GM19395 (cell line): Measurements from ENCODE around the gene LONP2.

ENCODE experiments used
- ATAC-seq: cut with Tn5 transposase; IDR thresholded peaks from one replicate; pipeline ENCODE4 v1.9.1; 2021; ENCODE audit warnings: mild to moderate bottlenecking, moderate library complexity; ENCODE audit not compliant: unreplicated experiment

LONP2 gene

GRCh38 chr16:48244080-48244862, at the start of gene LONP2:
Gene LONP2 (plus strand): TSS chr16:48244300. CDS start chr16:48244389, 89 bp downstream.
- ATAC-seq: peak; percentile 99

- no peak for ATAC-seq
Measured at GRCh38 chr16:48194828-48195556, 49.1 kb upstream of the LONP2 start.

DNA sequence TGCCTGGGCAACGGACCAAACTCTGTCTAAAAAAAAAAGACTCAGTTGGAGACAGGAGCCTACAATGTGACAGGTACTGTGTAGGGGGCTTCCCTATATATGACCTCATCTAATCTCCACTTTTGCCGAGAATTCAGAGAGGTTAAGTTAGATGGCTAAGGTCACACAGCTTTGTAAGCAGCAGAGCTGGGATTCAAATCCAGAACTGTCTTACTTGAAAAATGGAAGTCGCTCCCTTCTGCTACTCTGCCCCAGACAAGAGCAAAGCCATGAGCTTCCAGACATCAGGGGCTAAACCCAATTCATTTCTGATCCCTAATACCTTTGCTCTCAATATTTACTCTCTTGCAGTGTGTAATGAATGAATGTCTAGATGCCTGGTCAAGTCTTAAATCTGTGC, 46.8 kb upstream of the LONP2 start:
- no peak for ATAC-seq

DNA sequence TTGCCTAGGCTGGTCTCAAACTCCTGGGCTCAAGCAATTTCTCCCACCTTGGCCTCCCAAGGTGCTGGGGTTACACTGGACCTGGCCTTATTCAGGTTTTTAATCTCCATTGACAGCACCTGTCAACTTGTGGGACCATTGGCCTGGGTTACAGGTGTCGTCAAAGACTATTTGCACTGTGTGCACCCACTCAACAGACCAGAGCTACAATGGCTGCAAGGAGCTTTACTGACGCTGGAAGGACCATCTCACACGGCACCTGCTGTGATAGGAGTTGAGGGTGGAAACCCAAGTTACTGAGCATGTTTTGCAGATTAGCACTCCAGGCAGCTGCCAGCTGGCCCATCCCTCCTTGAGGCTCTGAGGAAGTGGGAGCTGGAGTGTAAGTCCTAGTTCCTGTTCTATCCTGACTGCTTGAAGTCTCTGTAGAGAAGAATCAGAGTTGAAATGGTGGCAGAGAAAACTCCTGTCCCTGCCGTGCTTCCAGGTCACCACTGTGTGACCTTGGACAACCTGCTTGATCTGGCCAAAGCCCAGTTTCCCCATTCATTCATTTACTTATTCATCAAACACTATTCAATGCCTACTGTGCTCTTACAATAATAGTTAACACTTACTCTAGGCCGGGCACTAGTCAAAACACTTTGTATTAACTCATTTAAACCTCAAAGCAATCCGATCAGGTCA, 42.4 kb upstream of the LONP2 start:
- ATAC-seq: no peak

DNA sequence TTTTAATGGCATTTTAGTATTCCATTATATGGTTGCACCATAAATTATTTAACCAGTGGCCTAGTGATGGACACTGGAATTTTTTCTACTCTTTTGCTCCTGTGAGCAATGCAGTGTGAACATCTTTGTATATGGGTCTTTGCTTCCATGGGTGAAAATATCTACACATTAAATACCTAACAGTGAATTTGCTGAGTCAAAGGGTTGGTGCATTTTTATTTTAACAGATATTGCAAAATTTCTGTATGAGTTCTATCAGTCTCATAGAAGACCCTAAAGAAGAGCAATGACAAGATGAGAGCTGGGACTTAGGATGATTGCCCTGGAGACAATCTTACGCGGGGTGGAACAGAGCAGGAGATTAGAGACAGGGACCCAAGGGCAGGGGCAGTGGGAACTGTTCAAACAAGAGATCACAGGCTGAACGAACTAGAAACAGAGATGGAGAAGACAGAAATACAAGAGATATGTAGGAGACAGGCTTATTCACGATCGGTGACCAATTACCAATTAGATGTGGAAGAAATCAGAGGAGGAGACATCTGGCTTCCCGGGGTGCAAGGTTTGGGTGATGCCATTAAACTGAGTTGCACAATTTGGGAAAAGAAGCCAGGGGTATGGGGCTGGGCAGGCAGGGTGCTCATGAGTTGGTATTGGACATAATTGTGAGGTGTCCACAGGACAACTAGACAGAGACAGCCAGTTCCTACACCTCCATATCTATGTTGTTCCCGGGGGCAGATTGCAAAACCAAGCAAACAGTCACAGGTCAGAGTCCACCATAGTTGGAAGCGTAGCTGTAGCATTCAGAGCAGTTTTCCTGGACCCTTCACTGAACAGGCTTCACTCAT, 39.9 kb upstream of the LONP2 start:
- no peak for ATAC-seq

DNA sequence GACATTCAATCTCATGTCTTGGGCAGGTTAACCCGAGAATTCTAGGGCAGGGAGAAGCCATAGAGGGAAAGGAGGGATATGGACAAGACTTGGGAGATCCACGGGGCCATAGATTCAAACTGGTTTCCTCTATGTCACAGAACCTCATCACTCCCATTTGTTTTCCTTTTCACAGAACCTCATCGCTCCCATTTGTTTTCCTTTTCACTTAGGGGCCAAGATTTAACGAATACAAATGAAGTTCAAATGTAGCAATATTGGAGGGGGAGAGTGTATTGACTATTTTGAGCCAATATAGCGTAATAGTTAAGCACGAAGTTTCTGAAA, 39.3 kb upstream of the LONP2 start:
- no peak for ATAC-seq

- no peak for ATAC-seq
Measured at GRCh38 chr16:48206594-48207242, 37.4 kb upstream of the LONP2 start.

- ATAC-seq: no peak
Measured at GRCh38 chr16:48210747-48211146, 33.4 kb upstream of the LONP2 start.

DNA sequence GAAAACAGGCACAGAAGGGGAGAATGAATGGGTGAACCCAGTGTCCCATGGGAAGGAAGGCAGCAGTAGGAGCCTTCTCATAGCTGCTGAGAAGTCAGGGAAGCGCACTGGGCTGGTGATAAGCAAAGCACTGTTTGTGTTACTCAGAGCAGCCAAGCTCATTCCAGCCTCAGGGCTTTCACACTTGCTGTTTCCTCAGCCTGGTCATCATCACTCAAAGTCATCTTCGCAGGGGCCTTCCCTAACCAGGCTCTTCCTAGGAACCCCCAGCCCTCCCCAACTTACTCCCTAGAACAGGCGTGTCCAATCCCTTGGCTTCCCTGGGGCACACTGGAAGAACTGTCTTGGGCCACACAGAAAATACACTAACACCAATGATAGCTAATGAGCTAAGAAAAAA, 32.1 kb upstream of the LONP2 start:
- no peak for ATAC-seq

- ATAC-seq: no peak
Measured at GRCh38 chr16:48215738-48216137, 28.4 kb upstream of the LONP2 start.

DNA sequence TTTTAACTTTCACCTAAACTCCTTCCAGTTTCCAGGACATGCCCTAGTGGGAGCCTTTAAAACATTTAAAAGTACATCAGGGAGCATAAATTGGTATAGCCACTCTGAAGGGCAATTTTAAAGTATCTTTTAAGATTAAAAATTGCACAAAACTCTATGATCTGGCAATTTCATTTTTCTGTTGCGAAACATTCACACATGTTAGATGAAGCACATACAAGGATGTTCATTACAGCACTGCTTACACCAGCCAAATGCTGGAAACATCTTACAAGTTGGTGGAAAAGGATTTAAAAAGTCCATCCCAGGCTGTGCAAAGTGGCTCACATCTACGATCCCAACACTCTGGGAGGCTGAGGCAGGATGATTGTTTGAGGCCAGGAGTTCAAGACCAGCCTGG, 26.4 kb upstream of the LONP2 start:
- no peak for ATAC-seq

GRCh38 chr16:48218473-48218872, 25.6 kb upstream of the LONP2 start:
- no peak for ATAC-seq

- ATAC-seq: no peak
Measured at GRCh38 chr16:48220891-48221290, 23.2 kb upstream of the LONP2 start.

GRCh38 chr16:48223490-48223889, 20.6 kb upstream of the LONP2 start:
- no peak for ATAC-seq

DNA sequence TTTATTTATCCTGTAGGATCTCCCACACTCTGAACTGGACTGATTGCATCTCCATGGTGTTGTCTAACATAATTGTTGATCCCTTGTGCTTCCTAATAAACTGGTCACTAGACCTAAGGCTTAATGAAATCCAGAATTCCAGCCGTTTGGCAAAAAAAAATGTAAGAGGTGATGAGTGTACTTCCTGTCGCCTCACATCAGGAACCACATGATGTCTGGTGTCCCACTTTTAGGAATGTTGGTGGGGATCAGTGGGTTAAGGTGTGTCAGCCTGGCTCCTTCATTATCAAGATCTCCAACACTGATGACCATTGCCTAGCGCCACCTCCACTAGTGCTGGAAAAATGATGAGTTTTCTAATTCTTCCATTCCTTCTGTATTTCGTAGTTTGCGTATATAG, 18.6 kb upstream of the LONP2 start:
- ATAC-seq: no peak

GRCh38 chr16:48231727-48232492, 12.2 kb upstream of the LONP2 start:
- ATAC-seq: no peak

DNA sequence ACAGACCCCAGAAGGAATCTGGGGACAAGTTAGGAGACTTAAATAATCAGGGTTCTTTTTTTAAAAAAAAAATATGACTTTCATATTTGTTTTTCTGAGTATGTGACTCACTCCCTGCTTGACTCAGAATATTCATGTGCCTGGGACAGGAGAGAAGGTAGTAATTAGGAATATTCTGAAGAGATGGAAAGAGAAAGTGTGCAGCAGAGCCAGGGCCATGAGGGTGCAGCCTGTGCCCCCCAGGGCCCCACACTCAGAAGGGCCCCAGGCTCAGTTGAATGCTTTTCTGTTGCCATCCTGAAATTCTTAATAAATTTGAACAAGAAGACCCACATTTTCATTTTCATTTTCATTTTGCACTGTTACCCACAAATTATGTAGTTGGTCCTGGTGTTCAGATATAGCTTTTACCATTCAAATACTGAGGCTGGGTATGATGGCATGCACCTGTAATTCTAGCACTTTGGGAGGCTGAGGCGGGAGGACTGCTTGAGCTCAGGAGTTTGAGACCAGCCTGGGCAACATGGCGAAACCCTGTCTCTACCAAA, 11.5 kb upstream of the LONP2 start:
- ATAC-seq: no peak

GRCh38 chr16:48234630-48235029, 9.5 kb upstream of the LONP2 start:
- no peak for ATAC-seq

DNA sequence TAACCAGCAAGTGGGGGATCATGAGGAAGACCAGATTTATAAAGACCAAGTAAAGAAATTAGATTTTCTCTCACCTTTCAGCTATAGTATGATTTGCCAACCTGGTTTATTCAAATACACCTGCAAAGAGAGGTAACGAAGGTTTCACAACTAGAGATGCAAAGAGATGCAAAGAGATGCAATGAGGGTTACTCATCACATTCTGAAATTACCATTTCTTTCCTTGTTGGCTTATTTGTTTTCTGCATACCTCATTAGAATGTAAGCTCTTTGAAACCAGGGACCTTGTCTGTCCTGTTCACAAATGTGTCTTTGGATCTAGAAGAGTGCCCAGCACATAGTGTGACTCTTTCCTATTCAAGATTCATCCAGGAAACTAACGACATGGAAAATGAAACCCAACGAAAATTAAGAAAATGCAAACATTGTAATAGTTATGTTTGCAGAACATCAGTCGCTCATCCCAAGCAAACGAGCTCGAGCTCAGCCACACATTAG, 9.0 kb upstream of the LONP2 start:
- no peak for ATAC-seq
